HG02840 (cell line): ENCODE data around the gene TAS2R60.
"Not testable (repeated sequence)": the region's sequence is repeated elsewhere in the genome, so short reads cannot be mapped to it uniquely, and the experiment has no call there.

ENCODE experiments used
- ATAC-seq: cut with Tn5 transposase; IDR thresholded peaks from one replicate; pipeline ENCODE4 v1.9.1; 2021; ENCODE audit warnings: mild to moderate bottlenecking, moderate library complexity, moderate number of reproducible peaks; ENCODE audit not compliant: unreplicated experiment, low FRiP score

The TAS2R60 gene

DNA sequence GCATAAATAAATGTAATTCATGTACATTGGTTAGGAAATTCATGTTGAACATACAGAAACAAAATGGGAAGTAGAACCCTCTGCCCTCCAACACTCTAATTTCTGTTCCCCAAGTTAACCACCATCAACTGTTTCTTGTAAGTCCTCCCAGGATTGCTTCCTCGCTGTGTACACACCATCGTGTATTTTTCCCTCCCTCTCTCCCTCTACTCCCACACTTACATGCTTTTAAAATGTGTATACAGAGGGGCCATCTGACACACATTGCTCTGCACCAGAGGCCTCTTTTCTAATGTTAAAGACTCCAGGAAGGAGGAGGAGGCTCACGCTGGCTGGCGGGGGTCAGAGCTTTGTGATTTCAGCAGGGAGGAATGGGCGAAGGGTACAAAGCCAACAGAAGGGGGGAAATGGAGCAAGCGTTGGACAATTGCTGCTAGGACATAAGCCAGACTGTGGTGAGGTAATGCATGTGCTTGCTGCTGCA is 32.7 kb upstream of the TAS2R60 start:
- ATAC-seq, result no peak

DNA sequence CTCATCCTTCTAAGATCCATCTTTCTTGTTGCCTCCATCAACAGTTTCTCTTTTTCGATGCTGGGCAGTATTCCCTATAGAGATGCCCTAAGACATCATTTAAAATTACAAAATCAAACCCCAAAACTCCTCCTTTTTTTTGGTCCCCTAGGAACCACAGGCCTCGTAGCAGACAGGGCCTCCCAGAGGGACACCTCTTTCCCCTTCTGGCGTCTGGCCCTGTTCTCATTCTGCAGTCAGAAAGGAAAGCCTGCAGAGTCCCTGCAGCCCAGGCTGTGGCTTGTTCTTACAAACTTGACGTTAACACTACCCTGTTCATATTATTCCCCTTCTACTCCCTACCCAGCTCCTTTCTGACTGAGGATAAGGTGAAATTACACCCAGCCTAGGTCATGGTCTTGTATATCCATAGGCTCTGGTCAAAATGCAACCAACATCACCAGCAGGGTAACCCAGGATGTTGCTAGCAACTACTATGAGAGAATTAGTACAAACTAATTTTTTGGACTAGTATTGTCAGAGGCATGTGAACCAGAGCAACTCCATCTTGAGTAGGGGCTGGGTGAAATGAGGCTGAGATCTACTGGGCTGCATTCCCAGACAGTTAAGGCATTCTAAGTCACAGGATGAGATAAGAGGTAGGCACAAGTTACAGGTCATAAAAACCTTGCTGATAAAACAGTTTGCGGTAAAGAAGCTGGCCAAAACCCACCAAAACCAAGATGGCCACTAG is 31.1 kb upstream of the TAS2R60 start:
- ATAC-seq, result no peak

DNA sequence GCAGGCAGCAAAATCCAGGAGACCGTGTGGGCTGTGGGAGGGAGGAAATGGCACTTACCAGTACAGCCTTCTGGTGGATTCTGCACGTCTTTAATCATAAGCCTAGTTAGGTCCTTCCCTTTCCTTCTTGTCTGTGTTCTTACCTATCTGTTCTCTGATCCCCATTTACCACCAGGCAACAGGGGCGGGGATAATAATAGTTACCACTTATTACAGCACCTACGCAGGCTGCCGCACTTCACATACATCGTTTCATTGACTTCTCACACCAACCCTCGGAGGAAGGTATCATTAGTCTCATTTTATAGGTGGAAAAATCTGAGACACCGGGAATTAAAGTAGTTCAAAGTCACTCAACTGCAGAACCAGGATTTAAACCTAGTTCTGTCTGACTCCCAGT is 30.1 kb upstream of the TAS2R60 start:
- no peak for ATAC-seq

DNA sequence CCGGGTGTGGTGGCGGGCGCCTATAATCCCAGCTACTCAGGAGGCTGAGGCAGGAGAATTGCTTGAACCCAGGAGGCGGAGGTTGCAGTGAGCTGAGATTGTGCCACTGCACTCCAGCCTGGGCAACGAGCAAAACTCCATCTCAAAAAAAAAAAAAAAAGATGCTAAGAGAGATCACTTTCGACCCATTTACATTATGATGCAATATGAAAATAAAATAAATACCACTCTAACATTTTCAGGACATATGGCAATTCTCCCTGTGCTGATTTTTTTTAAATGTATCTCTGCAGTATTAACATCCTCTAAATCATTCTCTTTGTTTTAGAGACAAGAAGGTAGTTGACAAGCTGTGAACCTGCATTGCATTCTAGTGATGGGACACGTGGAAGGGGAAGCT is 28.0 kb upstream of the TAS2R60 start:
- ATAC-seq, result not testable (repeated sequence)

DNA sequence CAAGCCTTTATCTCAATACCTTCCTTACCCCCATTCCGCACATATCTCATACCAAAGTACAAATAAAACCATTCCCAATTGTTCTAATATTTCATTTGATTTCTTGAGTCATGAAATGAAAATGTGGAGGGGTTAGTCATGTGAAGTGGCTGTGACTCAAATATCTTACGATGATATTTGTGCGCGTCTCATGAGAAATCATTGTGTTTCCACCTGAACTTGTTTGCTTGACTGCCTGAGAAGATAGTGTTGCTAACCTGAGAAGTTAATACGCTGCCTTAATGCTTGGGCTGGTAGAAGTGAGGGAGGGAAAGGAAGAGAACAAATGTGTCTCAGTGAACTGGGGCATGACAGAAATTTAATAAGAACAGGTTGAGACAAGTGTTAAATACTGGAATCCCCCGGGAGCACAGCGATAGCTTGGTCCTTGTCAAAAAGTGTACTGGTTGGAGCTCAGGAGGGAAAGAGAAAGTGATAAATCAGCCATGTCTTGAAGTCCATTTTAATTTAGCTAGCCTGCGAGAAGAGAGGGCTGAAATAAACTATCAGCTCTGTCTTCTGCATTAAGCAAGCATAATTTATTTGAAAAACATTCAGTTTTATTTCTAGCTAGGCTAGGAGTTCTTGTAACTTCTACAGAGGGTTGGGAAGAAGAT is 27.4 kb upstream of the TAS2R60 start:
- ATAC-seq, result no peak

DNA sequence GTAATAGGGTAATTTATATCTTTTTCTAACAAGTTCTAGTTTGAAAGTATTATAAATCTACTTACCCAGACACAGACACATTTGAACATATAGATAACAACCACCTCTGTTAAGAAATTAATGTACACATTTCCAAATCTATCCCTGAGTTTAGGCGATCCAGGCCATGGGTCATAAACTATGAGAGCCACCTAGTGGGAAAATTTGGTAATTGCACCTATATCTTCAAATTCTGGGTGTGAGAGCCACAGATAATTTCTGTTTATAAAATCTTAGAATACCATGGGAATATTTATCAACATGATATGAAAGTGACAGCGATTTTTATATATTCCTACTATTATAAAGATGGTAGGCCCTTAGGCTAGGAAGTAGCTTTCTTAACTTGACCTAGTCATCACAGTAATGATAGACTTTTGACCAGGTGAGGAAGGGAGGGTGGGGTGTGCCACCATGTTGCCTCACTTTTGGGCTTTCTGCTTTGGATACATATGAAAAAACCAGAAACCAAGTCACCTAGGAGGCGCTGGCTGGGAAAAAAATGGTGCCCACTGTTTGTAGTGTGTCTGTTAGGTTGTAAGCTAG is 26.6 kb upstream of the TAS2R60 start:
- peak; percentile 62 for ATAC-seq

DNA sequence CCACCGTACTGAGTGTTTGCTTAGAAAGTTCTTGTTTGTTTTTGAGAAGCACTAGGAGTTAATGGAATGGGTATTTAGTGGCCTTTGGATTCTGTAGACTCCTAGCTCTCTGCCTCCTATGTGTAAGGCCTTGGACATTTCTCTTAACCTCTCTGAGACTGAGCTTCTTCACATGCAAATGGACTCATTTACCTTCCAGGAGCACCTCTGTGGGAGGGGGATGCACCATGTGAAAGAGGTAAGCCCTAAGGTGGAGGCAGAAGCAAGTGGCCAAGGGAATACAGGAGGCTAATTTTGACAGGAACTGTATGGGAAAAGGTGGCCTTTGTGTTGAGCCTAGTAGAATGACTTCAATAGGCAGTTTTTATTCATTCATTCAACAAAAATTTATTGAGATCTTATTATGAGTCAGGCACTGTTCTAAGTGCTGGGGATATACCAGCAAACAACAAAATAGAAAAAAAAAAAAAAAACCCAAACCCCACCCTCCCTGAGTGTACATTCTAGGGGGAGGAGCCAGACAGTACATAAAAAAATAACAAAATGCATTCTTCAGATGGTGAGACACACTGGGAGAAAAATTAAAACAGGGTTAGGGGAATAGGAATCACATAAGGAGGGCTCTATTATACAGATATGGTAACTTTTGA is 25.4 kb upstream of the TAS2R60 start:
- ATAC-seq, result no peak

DNA sequence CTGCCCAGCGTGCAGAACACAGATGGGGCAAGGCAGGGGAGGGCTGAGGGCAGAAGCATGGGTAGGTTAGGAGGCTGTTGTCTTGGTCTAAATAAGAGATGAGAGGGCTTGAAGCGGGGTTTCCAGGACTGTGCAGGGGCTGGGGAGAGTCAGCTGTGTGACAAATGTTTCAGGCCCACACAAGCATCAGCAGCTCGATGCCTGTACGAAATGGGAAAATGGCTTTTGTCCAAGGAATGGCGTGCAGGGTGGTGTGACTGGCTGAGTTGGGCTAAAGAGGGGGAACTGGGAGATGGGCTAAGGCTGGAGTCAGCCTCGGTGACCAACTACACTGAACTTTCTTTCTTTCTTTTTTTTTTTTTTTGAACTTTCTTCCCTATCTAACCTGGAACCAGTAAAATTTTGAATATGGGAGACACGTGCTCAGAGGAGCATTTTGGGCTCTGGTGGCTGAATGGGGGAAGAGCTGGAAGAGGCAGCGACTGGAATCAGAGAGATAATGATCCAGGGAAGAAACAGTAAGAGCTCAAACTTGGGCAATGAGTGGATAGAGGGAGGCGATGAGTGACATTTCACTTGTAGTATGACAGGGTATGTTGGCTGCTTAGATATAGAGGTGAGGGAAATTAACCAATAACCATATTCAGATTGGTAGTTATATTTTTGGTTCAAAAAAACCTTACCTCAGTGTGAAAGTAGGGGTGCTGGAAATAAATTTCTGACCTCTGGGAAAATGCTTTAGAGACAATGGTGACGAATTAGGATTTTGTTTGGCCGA is 24.4 kb upstream of the TAS2R60 start:
- no peak for ATAC-seq

DNA sequence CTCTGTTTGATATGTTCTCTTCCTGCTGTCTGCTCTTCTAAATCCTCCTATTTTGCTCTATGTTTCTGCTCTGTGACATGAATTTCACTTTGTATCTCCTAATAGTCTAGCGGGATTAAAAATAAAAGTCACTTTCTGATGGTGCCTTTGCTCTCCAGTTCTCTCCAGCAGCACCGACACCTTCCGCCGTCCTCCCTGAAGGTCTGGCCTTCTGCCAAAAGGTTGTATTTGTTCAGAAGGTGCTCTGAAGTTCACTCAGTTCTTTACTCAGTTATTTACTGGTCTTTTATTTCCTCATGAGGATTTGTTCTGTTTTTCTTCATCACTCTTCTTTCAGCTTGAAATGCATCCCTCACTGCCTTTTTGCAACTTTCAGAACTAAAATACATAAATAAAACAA is 23.4 kb upstream of the TAS2R60 start:
- no peak for ATAC-seq

DNA sequence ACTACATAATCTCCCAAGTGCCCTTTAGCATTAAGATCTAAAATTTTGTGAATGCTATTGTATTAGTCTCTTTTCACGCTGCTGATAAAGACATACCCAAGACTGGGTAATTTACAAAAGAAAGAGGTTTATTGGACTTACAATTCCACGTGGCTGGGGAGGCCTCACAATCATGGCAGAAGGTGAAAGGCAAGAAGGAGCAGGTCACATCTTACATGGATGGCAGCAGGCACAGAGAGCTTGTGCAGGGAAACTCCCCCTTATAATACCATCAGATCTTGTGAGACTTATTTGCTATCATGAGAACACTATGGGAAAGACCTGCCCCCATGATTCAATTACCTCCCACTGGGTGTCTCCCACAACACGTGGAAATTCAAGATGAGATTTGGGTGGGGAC is 22.6 kb upstream of the TAS2R60 start:
- not testable (repeated sequence) for ATAC-seq

DNA sequence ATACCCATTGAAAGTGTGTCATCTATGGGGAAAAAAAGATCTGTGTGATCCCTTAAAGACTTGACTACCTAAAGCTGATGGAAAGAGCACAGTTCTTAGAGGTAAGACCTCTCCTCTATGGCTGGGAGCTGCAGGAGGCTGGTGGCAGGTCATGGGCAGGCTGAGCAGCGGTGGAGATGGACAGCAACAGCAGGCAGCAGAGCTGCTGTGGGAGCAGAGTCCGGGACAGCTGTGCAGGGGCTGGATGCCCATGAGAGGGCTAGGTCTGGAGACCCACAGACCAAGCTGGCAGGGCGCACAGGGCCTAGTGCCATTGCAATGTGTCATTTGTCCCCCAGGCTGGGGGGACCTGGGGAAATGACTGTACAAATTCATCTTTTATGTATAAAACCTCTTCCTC is 21.2 kb upstream of the TAS2R60 start:
- ATAC-seq, result no peak

DNA sequence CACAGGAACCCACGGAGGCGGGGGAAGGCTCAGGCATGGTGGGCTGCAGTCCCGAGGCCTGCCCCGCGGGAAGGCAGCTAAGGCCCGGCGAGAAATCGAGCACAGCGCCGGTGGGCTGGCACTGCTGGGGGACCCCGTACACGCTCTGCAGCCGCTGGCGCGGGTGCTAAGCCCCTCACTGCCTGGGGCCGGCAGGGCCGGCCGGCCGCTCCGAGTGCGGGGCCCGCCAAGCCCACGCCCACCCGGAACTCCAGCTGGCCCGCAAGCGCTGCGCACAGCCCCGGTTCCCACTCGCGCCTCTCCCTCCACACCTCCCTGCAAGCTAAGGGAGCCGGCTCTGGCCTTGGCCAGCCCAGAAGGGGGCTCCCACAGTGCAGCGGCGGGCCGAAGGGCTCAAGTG is 18.8 kb upstream of the TAS2R60 start:
- ATAC-seq, result not testable (repeated sequence)

DNA sequence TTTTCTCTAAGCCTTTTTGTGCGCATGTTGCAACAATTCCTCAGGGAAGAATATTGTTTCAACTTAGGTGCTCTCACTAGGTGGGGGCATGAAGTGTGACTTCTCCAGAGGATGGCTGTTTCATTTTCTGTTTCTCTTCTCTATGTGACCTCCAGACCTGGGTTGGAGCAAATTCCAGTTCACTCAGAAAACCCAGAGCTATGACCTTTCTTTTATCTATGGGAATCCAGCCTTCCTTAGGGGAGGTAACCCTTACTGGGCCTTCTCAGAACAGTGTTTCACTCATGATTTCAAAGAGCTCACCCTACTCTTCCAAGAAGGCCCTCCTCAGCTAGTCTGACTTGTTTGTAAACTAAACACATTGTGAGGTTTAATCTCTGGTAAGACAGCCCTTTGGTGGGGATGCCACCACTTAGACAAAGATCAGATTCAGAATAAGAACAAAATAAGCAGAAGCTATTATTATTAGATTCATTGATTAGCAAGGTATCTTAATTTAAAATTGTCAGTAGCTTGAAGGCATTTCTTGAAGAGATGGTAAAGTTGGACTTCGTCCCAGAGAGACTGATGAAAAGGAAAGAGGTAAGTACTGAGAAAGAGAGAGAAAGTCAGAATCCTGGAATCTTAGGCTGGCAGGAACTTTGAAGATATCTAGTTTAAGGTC is 16.6 kb upstream of the TAS2R60 start:
- no peak for ATAC-seq

DNA sequence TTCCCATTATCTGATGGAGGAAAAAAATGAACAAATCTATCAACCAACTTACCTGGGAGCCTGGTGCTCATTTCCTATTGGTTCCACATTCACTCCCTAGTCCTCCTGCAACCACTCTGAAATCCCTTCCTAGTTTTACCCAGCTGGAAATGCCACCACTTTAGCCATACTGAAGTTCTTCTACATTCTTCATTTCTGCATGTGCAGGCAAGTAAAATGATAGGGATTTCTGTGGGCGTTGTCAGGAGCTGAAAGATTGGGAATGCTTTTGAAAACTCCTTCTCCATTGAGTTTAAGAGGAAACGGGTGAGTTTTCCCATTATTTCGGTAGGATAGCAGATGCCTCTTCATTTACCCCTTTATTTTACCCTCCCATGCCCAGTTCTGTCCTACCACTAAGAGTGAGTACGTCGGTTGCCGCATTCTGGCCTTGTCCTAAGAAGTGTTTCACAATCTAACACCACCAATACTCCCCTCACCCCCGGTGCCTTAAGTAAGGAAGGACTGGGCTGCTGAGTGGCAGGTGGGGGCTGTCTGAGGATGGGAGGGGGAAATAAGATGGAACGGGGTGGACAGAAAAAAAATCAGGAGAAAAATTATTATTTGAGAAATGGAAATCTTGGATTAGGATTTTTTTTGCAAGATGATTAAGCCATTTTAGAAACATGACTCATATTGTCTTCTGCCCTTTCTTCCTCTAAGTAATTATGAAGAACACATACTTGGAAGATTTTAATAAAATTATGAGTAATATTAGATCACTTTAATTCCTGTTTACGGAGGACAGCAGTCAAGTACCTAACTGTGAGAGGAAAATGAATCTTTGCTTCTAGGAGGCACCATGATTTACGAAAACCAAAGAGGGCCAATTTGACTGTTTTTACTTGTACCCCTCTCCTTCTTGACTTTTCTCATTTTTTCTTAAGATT is 13.2 kb upstream of the TAS2R60 start:
- no peak for ATAC-seq

DNA sequence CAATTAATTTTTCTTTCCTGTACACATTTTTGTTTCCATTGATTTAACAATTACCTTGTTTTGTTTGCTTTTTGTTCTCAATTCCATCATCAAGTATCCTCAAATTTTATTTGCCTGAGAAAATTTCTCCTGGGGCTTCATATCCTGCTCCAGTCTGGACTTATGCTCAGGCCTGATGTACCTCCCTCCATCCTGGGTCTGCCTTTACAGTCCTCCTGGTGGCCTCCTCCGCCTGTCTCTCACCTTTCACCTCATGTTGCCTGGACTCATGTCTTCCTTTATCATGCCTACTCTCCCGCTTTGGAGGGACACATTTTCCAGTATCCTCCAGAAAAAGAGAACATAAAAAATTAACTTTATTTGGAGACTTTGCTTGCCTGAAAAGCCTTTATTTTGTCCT is 12.1 kb upstream of the TAS2R60 start:
- ATAC-seq, result no peak

DNA sequence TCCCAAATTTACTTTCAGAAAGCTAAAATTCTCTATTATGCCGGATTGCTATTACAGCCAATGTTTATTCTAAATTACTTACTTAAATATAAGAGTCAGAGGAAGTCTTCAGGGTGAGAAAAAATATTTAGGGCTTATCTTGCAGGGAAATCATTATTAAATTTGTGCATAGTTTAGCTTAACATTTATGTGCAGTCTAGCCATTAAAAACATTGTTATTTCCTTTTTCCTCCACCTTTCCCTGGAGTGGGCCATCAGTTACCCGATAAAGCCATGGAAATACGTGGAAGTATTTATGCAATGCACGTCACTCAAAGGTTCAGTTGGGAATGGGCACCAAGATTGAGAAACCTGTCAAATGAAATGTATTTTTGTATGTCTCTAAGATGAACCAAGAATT is 9.5 kb upstream of the TAS2R60 start:
- ATAC-seq, result no peak

DNA sequence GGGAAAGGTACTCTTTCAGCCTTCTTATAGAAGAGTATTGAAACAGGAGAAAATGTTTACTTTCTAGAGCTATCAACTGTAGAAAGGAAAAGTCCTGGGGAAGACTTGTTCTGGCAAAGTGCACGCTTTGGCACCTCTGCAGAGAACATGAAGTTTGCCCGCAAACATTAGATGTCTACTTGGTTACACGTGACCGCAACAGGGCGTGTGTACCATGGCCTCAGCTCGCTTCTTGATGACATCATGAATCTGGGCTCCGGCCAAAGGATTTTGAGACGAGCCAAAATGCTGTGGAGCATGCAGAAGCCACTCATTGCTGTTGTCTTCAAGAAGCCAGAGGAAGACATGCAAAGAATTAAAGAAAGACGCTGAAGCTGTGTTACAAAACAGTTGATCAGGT is 8.6 kb upstream of the TAS2R60 start:
- no peak for ATAC-seq

DNA sequence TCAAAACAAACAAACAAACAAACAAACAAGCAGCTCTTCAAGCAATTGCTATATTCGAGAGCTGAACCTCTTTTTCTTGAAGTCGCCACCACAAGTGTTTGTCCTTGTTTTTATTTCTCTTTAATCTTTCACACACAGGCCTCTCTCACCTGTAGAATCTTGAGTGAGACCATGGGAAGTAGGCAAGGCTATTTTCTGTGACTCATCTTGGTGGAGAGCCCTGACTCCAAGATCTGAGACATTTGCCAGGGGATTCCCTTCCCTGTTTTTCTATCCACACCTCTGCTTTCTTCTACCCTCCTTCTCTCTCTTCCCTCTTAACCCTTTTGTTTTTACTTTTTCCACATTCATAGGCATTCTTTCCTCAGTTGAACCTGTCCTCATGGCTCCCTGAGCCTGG is 8.0 kb upstream of the TAS2R60 start:
- no peak for ATAC-seq
